ENCODE measurements around the gene TXNRD2.

DNA sequence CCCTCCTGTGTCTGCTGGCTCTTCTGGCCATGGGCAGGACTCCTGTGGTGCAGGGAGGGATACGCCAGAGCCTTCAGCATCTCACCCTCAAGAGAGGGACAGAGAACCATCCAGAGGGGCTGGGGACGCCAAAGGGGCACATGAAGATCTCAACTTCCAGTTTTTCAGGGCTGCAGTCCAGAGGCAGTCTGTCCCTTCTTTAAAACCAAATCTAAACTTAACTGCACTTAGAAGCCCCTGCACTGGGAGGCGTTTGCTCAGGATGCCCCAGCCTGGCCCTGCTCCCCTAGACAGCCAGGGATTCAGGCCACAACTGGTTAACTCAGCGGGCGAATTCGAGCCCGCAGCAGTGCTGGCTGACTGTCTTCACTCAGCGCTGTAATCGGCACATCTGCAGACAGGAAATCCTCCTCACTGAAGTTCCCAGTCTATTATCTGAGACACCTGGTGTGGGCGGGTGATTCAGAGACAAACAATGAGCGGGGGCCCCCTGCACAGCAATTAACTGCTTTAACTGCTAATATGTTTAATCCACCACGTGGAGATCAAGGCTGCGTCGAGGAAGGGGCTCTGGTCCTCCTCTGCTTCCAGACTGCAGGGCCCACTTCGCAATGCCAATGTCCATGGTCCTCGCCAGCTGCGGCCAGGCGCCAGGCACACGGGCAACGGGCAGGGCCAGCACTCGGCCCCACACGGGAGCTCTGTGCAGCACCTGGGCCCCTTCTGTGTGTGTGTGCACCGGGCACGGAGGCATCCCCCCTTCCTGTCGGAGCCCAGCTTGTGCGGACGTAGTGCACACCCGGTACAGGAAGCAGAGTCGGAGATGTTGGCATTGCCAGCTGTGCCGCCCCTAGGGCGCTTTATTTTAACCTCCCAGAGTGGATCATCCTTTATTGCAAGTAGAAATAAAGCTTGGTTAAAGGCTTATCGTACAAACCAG is 50.0 kb downstream of the TXNRD2 start:
- TF ChIP-seq, protein P1, sequence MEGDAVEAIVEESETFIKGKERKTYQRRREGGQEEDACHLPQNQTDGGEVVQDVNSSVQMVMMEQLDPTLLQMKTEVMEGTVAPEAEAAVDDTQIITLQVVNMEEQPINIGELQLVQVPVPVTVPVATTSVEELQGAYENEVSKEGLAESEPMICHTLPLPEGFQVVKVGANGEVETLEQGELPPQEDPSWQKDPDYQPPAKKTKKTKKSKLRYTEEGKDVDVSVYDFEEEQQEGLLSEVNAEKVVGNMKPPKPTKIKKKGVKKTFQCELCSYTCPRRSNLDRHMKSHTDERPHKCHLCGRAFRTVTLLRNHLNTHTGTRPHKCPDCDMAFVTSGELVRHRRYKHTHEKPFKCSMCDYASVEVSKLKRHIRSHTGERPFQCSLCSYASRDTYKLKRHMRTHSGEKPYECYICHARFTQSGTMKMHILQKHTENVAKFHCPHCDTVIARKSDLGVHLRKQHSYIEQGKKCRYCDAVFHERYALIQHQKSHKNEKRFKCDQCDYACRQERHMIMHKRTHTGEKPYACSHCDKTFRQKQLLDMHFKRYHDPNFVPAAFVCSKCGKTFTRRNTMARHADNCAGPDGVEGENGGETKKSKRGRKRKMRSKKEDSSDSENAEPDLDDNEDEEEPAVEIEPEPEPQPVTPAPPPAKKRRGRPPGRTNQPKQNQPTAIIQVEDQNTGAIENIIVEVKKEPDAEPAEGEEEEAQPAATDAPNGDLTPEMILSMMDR (IDR thresholded peaks at IDR 0.05; ENCODE audit: low read length), result no peak
- no peak for TF ChIP-seq EZH2 (optimal IDR thresholded peaks at IDR 0.05; ENCODE audit: low read depth, low read length)

Measured in MM.1S (cell line).